ENCODE data around the gene CXorf58.
"Not testable (repeated sequence)": the region's sequence is repeated elsewhere in the genome, so short reads cannot be mapped to it uniquely, and the experiment has no call there.

CXorf58 gene

DNA sequence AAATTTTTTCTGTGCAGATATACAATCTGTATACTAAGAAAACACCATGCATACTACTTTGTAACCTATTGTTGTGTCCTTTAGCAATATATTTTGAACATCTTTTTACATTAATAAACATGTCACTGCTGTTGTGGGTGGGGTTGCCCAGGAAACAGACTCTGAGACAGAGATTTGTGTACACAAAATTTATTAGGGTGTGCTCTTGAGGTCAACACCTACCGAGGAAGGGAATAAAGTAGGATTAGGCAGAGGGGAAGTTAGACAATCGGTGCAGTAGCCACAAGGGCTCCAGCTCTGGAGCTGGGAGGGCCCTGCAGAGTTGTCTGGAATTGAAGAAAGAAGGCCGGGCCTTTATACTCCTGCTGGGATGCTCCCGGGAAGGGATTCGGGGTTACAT is 56.4 kb downstream of the CXorf58 start:
- DNase-seq = no peak

DNA sequence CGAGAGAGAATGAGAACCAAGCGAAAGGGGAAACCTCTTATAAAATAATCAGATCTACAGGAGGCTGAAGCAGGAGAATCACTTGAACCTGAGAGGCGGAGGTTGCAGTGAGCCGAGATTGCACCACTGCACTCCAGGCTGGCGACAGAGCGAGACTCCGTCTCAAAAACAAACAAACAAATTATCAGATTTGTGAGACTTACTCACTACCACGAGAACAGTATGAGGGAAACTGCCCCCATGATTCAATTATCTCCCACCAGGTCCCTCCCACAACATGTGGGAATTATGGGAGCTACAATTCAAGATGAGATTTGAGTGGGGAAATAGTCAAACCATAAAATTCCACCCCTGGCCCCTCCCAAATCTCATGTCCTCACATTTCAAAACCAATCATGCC is 57.8 kb downstream of the CXorf58 start:
- DNase-seq = not testable (repeated sequence)

GRCh38 chrX:23978491-23978890 is 70.7 kb downstream of the CXorf58 start:
- DNase-seq = peak; percentile 41

DNA sequence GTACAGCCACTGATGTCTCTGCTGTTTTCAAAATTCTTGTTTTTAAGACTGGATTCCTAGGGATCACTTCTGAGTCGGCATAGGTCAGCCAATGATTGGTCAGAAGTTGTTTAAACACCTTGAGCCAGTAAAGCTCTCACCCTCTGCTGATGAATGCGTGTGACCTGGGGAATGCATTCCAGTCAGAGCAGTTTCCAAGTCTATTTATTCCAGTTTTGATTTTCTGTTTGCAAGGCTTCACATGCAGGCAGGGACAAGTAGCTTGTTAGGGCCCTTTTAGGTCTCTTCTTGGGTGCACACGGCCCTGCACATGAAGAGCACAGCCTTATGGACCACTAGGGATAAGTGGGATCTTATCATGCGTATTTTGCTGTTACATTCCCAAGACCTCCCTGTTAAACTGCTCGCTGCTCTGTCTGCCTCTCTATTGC is 72.2 kb downstream of the CXorf58 start:
- no peak for DNase-seq

GRCh38 chrX:23981222-23981621 is 73.4 kb downstream of the CXorf58 start:
- DNase-seq = no peak

DNA sequence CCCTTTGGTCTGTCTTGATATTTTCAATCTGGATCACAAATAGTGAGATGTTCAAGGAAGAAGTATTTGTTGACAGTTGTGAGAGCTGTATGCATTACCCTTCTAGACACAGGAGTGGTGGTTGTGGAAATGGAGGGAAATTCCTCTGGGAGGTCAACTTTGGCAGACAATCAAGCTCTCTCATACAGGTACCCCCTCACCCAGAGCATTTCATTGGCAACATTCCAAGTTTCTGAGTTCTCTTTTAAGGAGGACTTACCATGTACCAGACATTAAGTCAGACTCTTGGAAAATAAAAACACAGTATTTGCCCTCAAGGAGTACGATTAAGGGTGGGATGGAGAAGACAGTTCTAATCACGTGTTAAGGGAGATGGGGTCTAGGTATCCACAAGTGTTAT is 73.9 kb downstream of the CXorf58 start:
- no peak for DNase-seq

DNA sequence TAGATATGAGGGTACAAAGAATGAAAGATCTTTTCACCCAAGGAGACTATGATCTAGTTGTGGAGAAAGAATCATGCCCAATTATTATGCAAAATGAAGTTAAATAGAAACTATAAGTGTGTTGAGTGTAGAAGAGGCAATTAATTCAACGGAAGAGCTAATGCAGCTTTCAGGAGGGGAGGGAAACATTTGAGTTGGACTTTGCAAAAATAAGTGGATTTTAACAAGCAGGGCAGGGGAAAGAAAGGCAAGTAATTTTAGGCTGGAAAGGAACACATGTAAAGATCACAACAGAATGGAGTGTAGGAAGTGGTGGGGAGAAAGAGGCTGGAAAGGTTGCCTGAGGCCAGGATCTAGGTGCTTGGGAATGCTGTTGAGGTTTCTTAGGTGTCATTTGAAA is 75.1 kb downstream of the CXorf58 start:
- no peak for DNase-seq
